DMS53 treated with DMSO at 0.1 percent for 48 hours (cell line): ENCODE results near the gene L3MBTL2.

ENCODE experiments used
- DNase-seq: peaks from one replicate; lab custom pipeline; 2025; ENCODE audit not compliant: unreplicated experiment; lab: John Stamatoyannopoulos, UW

L3MBTL2 gene

DNA sequence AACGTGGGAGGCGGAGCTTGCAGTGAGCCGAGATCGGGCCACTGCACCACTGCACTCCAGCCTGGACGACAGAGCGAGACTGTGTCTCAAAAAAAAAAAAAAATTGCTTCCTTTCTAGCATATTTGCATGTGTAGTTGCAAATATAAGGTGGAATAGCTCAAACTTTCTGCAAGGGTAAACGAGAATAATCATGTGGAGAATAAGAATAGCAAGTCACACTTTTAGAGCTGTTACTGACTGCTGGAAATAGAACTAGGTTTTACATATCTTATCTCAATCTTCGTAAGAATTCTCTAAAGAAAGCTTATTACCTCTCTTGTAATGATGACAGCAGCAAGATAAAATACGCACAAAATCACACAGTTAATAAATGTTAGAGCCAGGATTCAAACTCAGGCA lies 1.6 kb downstream of the L3MBTL2 start:
- DNase-seq, result no peak

DNA sequence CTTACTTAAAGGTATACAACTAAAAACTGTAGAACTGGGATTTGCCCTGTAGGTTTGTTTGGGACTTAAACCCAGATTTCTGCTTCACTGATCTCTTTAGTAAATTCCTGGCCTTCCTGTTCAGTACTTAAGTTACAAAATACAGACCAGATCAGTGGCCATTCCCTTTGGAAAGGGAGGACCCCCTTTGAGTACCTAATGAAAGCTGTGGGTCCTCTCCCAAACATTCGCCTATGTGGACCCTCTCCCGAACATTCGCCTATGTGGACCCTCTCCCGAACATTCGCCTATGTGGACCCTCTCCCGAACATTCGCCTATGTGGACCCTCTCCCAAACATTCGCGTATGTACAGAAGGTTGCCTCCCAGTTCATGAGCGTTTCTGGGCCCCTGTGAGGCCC lies 10.3 kb downstream of the L3MBTL2 start:
- no peak for DNase-seq

DNA sequence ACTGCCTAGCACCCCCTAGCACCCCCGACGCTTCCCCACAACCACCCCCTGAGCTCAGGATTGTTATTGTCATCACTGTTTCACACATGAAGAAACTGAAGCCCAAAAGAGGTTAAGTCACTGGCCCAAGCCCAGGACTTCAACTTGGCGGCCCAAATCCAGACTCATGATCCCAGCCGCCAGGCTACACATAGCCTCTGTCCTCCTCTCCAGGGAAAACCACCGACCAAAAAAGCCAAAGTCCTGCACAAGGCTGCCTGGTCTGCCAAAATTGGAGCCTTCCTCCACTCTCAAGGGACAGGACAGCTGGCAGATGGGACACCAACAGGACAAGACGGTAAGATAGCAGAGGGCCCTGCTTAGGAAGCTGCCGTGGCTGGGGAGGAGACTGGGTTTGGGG lies 10.8 kb downstream of the L3MBTL2 start:
- DNase-seq, result no peak

DNA sequence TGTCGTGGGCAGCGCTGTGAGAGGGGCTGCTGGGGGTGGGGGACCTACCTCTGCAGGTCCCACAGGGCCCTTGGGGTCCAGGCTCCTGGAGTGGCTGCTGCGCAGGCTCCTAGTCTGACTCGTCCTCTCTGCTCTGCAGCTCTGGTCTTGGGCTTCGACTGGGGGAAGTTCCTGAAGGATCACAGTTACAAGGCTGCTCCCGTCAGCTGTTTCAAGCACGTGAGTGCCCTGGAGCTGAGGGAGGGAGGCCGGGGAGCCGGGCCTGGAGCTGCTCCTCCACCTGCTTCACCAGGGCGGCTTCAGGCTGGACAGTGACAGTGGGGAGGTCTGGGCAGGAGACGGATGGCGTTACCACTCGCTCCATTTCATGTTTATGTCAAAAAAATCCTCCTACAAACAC lies 11.9 kb downstream of the L3MBTL2 start:
- peak; percentile 65 for DNase-seq

DNA sequence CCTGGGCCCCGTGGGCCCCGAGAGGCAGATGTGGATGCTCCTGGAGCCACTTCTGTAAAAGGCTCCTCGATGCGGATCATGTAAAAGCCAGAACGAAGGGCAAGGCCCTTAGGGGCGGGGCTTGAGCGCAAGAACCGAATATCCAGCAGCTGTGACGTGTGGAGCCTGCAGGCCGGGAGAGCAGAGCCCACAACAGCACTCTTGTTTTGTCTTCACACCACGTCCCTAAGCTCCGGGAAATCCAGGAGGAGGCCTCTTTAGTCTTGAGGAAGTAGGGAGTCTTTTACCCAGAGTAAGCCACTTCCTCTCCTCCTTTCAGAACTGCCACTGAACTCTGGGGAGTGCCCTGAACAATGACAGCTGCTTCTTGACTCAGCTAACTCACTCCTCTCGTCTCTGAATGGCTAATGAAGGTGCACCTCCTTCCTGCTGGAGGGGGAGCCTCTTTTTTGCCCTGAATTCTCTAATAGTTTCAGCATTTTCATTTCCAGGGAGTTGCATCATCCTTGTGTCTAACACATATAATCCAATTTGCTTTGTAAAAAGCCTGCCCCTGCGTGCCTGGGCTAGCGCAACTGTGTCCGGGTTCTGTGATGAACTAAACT lies 12.5 kb downstream of the L3MBTL2 start:
- peak; percentile 65 for DNase-seq

DNA sequence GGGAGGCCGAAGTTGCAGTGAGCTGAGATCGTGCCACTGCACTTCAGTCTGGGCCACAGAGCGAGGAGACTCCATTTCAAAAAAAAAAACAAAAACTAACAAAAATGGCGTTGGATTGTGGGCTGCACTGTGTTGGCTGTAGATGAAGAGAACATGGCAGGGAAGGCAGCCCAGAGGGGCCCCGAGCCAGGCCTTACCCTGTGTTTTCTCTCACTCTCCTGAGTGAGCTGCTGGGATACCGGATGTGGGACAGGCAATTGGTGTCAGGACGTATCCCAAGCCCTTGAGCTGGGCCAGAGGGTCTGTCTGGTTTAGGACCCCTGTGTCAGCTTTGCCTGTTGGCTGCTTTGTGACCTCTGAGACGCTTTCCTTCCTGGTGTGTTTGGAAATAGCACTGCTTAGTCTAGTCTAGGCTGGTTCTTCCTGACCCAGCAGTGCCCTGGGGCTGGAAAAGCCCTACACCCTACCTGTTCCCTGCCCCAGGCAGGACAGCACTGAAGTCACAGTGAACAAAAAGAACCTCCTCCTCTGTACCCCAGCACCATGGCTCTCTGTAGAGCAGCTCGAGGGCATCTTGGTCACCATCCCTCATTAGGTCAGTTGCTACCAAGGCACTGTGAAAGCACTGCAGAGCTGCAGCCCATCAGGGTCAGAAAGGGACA lies 17.9 kb downstream of the L3MBTL2 start:
- DNase-seq, result no peak

DNA sequence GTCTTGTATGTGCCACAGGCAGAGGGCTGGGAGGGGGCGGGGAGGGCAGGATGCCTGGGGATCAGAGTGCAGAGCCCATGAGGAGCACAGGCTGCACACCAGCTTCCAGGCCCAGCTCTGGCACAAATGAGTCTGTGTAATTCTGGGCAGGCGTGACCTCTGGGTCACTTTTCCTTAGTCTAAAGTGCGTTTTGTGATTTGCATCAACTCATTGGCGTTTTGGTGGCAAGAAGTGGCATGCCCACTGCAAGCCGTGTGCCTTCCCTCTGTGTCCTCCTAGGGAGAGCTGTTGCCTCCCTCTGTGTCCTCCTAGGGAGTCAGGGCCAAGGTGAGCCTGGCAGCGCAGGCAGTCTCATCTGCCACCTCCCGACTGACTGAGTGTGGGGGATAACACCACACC lies 18.4 kb downstream of the L3MBTL2 start:
- no peak for DNase-seq

DNA sequence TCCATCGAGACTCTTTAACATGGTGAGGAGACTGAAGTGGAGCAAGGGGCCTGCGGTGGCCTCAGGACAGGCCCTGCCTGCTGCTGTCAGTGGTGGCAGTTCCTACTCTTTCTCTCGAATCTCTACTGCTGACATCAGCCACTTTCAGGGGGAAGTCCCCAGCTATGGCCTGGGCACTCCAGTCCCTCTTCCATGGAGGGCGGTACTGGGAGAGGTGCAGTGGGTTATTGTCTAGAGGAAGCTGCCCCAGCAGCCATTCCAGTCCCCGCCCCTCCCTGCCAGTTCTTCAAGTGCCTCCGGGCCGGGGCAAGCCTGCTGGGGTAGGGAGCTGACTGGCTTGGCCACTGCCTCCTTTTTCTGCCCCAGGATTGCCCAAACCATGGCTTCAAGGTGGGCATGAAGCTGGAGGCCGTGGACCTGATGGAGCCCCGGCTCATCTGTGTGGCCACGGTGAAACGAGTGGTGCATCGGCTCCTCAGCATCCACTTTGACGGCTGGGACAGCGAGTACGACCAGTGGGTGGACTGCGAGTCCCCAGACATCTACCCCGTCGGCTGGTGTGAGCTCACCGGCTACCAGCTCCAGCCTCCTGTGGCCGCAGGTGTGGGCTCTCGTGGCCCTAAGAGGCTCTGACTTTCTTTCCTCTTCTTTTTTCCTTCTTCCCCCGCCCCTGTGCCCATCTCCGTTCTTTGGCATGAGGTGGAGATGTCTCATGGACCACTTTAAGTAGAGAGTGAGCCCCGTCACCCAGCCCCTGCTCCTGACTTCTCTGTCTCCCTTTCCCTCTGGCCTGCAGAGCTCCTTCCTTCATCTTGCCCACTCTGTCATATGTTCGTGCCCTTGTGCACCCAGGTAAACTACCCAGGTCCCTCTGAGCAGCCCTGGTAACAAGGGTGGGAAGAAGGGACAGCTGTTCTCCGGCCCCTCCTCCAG lies 21.9 kb downstream of the L3MBTL2 start:
- DNase-seq, result no peak

DNA sequence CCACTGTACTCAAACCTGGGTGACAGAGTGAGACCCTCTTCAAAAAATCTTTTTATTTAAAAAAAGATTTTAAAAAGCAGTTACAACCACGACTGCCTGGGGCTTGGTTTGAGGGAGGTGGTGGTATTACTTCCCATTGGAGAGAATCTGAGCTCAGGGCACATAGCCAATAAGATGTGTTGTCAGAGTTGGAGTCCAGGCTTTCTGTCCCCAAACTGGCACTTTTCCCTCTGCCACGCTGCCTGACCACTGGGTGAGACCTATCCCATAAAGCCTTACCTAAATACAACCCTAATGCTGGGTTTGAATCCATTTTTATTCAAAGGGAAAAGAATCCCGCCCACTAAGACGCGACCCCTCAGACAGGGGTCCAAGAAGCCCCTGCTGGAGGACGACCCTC lies 24.1 kb downstream of the L3MBTL2 start:
- DNase-seq, result no peak

DNA sequence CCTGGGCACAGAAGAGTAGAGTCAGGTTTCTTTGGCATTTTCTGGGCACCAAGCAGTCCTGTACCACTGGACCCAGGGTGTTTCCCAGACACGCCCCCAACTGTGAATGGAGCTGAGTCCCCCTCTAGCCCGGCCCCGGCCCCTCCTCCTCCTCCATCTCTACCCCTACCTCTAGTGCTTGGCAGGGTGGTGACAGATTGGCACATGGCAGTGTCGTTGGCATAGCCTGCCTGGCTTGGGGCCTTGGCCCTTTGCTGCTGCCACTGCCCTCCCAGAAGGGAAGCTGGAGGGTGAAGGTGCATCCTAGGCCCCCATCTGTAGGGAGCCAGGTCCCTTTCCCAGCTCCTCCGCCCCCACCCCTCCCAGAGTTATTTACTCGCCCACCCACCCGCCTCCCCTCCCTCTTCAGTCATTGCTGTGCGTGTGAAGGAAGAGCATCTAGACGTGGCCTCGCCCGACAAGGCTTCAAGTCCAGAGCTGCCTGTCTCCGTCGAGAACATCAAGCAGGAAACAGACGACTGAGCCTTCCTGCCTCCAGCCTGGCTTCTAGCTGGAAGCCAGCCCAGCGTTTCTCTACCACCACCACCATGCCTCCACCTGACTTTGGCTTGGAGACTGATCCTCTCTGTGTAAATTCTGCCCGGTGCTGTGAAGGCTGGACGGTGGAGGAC lies 24.8 kb downstream of the L3MBTL2 start:
- no peak for DNase-seq

DNA sequence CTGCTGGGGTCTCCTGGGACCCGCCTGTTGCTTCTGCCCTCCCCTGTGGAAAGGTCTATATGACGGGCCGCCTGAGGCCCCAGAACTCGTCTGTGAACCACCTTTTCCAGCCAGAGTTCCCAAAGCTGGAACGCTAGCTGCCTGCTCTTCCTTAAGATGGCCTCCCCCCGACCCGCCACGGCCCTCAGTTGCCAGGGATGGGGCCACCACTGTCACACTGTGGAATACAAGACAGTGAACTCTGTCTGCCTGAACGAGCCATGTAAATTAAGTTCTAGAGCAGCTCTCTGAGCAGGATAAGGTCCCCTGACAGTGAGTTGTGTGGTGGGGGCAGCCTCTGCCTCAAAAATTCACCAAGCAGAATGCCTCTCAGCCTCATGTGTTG lies 25.3 kb downstream of the L3MBTL2 start:
- DNase-seq, result no peak

DNA sequence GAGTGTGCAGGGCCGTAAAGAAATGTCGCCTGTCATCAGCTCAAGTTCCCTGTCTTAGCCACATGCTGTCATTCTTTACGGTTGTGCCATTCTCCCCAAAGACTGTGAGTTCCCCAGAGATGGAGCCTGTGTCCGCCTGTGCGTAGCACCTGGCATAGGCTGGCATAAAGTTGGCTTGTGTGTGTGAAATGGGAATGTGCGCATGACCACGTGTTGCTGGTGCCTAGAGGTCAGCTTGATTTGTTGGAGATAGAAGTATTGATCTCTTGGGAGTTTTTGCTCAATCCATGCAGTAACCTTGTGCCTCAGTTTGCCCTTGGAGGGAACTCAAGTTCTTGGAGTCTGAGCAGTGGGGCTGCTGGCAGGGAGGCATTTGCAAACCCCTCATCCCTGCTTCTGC lies 26.3 kb downstream of the L3MBTL2 start:
- no peak for DNase-seq

DNA sequence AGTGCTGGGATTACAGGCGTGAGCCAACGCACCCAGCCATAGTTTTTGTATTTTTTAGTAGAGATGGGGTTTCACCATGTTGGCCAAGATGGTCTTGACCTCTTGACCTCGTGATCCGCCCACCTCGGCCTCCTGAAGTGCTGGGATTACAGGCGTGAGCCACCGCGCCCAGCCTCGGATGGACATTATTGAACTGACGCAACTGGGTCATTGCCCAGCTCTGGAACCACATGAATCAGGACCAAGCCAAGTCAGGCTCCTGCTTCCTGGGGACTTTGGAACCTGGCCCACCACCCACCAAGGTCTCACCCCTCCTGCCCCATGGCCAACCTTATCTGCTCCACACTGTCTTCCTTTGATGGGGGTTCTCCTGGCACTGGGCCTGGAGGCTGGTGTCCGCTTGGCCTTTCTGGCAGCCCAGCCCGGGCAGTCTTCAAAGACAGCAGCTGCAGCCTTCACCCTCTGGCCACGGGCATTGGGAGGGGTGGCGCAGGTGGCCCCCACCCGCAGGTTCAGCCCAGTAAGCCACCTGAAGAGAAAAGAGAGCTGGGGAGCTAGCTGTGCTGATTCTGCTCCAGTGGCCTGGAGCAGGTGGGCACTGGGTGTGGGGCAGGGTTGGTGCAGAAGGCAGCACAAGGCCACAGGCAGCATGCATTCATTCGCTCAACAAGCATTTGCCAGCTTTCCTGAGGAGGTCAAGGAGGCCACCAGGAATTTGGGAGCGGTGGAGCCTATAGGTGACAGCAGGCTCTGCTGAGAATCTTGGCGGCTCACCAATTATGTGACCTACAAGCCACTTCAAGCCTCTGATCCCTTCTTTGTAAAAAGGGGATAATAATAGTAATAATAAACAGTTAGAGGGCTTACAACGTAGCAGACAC lies 29.9 kb downstream of the L3MBTL2 start:
- DNase-seq, result no peak

DNA sequence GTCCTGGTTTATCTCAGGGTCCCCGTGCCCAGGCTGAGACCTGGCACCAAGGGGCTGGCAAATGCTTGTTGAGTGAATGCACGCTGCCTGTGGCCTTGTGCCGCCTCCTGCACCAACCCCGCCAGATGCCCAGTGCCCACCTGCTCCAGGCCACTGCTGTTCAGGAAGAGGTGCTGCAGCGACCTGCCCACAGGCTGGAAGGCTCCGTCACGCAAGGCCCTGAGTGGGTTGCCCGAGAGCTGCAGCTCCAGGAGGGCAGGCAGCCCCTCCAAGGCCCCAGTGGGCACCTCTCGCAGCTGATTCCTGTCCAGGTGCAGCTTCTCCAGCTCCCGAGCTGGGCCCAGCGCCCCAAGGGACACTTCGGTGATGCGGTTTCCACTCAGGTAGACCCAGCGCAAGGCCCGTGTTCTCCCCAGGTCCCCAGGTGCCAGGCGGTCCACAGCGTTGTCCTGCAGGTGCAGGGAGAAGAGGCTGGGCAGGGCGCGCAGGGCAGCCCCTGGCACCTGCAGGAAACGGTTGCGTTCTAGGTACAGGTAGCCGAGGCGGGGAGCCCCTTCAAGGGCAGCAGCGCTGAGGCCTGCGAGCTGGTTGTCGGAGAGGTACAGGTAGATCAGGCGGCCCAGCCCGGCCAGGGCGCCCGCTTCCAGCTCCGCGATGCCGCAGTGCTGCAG lies 32.1 kb downstream of the L3MBTL2 start:
- no peak for DNase-seq

DNA sequence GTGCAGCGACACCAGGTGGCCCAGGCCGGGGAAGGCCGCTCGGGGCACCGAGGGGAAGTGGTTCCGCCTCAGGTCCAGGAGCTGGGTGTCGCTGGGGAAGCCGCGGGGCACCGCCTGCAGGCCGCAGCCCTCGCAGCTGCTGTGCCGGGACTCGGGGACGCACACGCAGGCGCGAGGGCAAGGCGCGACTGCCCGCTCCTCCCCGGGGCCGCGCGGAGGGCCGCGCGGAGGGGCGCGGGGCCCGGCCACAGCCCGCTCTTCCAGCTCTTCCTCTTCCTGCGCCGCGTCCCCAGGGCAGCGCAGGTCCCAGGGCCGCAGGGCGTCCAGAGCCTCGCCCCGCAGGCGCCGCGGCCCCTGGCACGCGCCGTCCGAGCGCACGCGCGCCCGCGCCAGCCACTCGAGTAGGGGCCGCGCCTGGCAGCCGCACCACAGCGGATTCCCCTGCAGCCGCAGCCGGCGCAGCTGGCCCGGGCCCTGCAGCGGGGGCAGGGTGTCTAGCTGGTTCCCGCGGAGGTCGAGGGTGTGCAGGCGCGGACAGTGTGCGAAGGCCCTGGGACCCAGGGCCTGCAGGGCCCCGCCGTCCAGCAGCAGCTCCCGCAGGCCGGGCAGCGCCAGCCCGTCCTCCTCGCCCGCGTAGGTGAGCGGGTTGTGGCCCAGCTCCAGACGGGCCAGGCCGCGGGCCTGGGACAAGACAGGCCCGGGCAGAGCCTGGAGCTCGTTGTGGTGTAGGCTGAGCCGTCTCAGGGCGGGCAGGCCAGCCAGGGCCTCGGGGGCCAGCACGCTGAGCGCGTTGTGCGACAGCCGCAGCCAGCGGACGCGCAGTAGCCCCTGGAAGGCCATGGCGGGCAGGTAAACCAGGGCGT lies 32.8 kb downstream of the L3MBTL2 start:
- peak; percentile 50 for DNase-seq

DNA sequence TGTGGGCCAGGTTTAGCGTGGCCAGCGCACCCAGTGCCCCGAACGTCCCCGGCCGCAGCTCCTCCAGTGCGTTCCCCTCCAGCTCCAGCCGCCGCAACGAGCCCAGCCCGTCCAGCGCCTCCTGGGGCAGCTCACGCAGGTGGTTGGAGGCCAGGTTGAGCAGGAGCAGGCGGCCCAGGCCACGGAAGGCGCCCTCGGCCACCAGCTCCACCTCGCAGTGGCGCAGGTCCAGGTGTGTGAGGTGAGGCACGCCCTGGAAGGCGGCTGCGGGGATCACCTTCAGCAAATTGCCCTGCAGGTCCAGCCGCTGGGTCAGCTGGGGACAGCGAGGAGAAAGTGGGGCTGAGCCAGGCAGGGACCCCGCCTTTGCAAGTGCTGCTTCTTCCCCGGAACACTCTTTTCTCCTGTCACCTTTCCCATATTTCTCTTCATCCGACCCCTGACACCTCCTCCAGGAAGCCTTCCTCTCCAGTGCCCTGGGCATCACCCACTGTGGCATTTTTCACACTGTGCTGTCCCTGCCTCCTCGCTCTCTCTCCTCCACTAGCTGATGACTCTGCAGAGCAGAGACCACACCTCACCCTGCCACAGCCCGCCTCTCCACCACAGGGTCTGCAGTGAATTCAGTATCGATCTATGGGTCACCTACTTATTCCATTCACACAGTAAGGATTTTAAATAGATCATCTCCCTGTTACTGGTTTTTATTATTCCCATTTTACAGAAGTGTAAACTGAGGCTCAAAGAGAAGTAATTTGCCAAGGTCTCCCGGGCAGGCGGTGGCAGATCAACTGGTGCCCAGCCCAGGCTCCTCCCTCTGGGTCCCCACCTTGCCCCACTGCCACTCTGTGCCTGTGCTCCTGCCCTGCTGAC lies 33.7 kb downstream of the L3MBTL2 start:
- DNase-seq, result no peak

DNA sequence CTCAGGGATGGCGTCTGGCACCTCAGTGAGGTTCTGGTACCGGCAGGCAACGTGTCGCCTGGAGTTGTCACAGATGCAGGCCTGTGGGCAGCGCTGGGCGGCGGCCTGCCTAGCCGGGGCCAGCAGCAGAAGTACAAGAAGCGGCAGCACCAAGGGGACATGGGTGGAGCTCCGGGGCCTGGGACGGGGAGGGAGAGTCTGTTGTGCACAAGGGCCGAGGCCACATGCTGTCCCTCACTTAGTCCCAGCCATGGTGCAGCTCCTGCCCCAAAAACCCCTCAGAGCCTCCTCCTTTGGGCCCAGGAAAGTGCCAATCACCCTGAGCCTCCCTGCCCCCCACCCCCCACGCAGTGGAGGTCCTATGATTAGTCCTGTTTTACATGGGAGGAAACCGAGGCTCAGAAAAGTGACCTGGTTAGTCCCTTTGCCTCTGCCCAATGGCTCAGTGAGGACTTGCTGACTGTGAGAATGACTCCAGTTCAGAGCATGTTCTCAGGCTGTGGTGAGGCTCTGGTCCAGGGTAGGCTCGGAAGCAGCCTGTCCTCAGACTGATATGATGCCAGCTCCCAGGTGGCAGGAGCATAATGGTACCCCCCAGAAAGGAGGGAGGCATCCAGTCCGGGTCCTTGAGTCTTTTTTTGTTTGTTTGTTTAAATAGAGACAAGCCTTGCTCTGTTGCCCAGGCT lies 34.5 kb downstream of the L3MBTL2 start:
- no peak for DNase-seq
